Measurements from ENCODE around the gene SHROOM3. TPM values are rescaled to one million over a fixed set of nuclear protein-coding genes. Genes with fewer than 3 reads are reported as not detected.
"Not testable (repeated sequence)": the region's sequence is repeated elsewhere in the genome, so short reads cannot be mapped to it uniquely, and the experiment has no call there.

SHROOM3 gene
- polyA plus RNA-seq, 1 donor, result 28.6 TPM

- DNase-seq, result no peak
These were observed 7.8 kb downstream of the SHROOM3 start for GRCh38 chr4:76442807-76443206.

GRCh38 chr4:76443376-76443775 lies 8.3 kb downstream of the SHROOM3 start:
- no peak for DNase-seq

GRCh38 chr4:76445911-76446310 lies 10.9 kb downstream of the SHROOM3 start:
- DNase-seq, result no peak

GRCh38 chr4:76447393-76447851 lies 12.4 kb downstream of the SHROOM3 start:
- DNase-seq, result no peak

- DNase-seq, result no peak
These were observed 13.2 kb downstream of the SHROOM3 start for GRCh38 chr4:76448211-76448610.

- DNase-seq, result no peak
These were observed 14.3 kb downstream of the SHROOM3 start for GRCh38 chr4:76449362-76449767.

GRCh38 chr4:76449833-76450232 lies 14.8 kb downstream of the SHROOM3 start:
- DNase-seq, result no peak

GRCh38 chr4:76453232-76453631 lies 18.2 kb downstream of the SHROOM3 start:
- no peak for DNase-seq

- DNase-seq, result not testable (repeated sequence)
These were observed 19.0 kb downstream of the SHROOM3 start for GRCh38 chr4:76454073-76454472.

- no peak for DNase-seq
These were observed 22.9 kb downstream of the SHROOM3 start for GRCh38 chr4:76457885-76458284.

GRCh38 chr4:76458297-76458696 lies 23.3 kb downstream of the SHROOM3 start:
- no peak for DNase-seq

GRCh38 chr4:76458825-76459224 lies 23.8 kb downstream of the SHROOM3 start:
- peak; percentile 37 for DNase-seq

- peak; percentile 53 for DNase-seq
These were observed 24.3 kb downstream of the SHROOM3 start for GRCh38 chr4:76459291-76459723.

- DNase-seq, result no peak
These were observed 28.5 kb downstream of the SHROOM3 start for GRCh38 chr4:76463568-76463967.

- no peak for DNase-seq
These were observed 35.0 kb downstream of the SHROOM3 start for GRCh38 chr4:76470064-76470463.

- no peak for DNase-seq
These were observed 35.5 kb downstream of the SHROOM3 start for GRCh38 chr4:76470532-76470931.

GRCh38 chr4:76476571-76476970 lies 41.5 kb downstream of the SHROOM3 start:
- no peak for DNase-seq

GRCh38 chr4:76484654-76485053 lies 49.6 kb downstream of the SHROOM3 start:
- DNase-seq, result no peak

GRCh38 chr4:76485450-76485849 lies 50.4 kb downstream of the SHROOM3 start:
- DNase-seq, result no peak

GRCh38 chr4:76486588-76487276 lies 51.7 kb downstream of the SHROOM3 start:
- no peak for DNase-seq

- DNase-seq, result no peak
These were observed 52.6 kb downstream of the SHROOM3 start for GRCh38 chr4:76487621-76488020.

GRCh38 chr4:76488455-76488854 lies 53.4 kb downstream of the SHROOM3 start:
- no peak for DNase-seq

GRCh38 chr4:76488888-76489685 lies 54.1 kb downstream of the SHROOM3 start:
- DNase-seq, result no peak
